A549 (cell line): ENCODE results near the gene NFYC. TPM values are rescaled to one million over a fixed set of nuclear protein-coding genes. Genes with fewer than 3 reads are reported as not detected.

ENCODE experiments used
- ATAC-seq, 2 experiments: fragments of 200-7000 bp in 1 of 2; fragments of >200 bp in 1 of 2; cut with Nextera tagmentation in 1 of 2; cut with Tn5 transposase in 1 of 2; 3 replicates each; pipeline versions ENCODE4 v1.8.0 to v1.9.1; 2018 to 2020; ENCODE audit warnings: mild to moderate bottlenecking in 1 of 2, moderate library complexity in 1 of 2
- CTCF ChIA-PET: fragments of 300-600 bp; sonication (Branson Sonifier 250); formaldehyde crosslinking; extraction: SDS; loops from one replicate; lab custom pipeline; 2021; ENCODE audit warnings: antibody characterized with exemption, inconsistent platforms; lab: Yijun Ruan, JAX
- POLR2A ChIA-PET: fragments of 350-600 bp; formaldehyde crosslinking; extraction: SDS; loops from one replicate; lab custom pipeline; 2021; ENCODE audit warnings: antibody characterized with exemption, inconsistent platforms; lab: Yijun Ruan, JAX
- DNase-seq, 2 experiments: peaks; one replicate each; pipeline versions ENCODE4 v3.0.0 to v3.0.0-alpha.2; 2011 to 2016; ENCODE audit warnings: low read depth in 1 of 2, low spot score in 1 of 2
- FAIRE-seq: peaks from 2 replicates; lab custom pipeline; 2011; peaks lifted over from hg19 to GRCh38; lab: Jason Lieb, UNC
- H3K27ac ChIP-seq, 2 experiments: fragments of >200 bp; sonication (Bioruptor Twin); formaldehyde crosslinking; 3 replicates each; pipeline ENCODE4 v1.5.1; 2016 to 2017
- H3K4me1 ChIP-seq: fragments of >200 bp; sonication (Bioruptor Twin); formaldehyde crosslinking; 3 replicates; pipeline ENCODE4 v1.6.1; 2016
- H3K4me2 ChIP-seq: fragments of >200 bp; sonication (Bioruptor Twin); formaldehyde crosslinking; 3 replicates; pipeline ENCODE4 v1.6.1; 2016
- H3K4me3 ChIP-seq: fragments of >200 bp; sonication (Bioruptor Twin); formaldehyde crosslinking; 3 replicates; pipeline ENCODE4 v1.5.1; 2016
- H3K9me3 ChIP-seq: fragments of >200 bp; sonication (Bioruptor Twin); formaldehyde crosslinking; 3 replicates; pipeline ENCODE4 v1.6.1; 2016
- CBX8 ChIP-seq: fragments of 200-600 bp; sonication (generic); IDR thresholded peaks from 2 replicates; pipeline ENCODE4 v1.6.1; 2016
- CEBPB ChIP-seq, 2 experiments: fragments of >200 bp in 1 of 2; sonication (Bioruptor Twin) in 1 of 2; formaldehyde crosslinking in 1 of 2; IDR thresholded peaks; 2 replicates each; pipeline ENCODE4 v1.6.1; 2012 to 2016
- CHD2 ChIP-seq: fragments of 150-350 bp; IDR thresholded peaks from 2 replicates; pipeline ENCODE4 v1.6.1; 2014; ENCODE audit warnings: low read length; ENCODE audit not compliant: partially characterized antibody
- EHF ChIP-seq: fragments of 250-450 bp; sonication (Bioruptor Pico); IDR thresholded peaks from 2 replicates; pipeline ENCODE4 v1.5.0; 2020; ENCODE audit warnings: mild to moderate bottlenecking
- EHMT2 ChIP-seq: fragments of 200-600 bp; sonication (generic); IDR thresholded peaks from 2 replicates; pipeline ENCODE4 v1.6.1; 2016; ENCODE audit warnings: antibody characterized with exemption, low read depth, mild to moderate bottlenecking, moderate library complexity
- ELK1 ChIP-seq: fragments of 150-350 bp; IDR thresholded peaks from 2 replicates; pipeline ENCODE4 v1.6.1; 2014; ENCODE audit warnings: low read depth, mild to moderate bottlenecking, low read length
- FOSL2 ChIP-seq, 2 experiments: fragments of 450-650 bp in 1 of 2; fragments of >200 bp in 1 of 2; sonication (Bioruptor Twin) in 1 of 2; formaldehyde crosslinking; IDR thresholded peaks; 2 replicates each; pipeline versions ENCODE4 v1.5.0 to v1.6.1; 2016 to 2020; ENCODE audit warnings: mild to moderate bottlenecking in 1 of 2, moderate library complexity in 1 of 2
- GATA3 ChIP-seq: IDR thresholded peaks from 2 replicates; pipeline ENCODE4 v1.6.1; 2012; ENCODE audit warnings: borderline replicate concordance
- HDAC2 ChIP-seq: fragments of 200-600 bp; sonication (generic); IDR thresholded peaks from 2 replicates; pipeline ENCODE4 v1.6.1; 2016
- HEYL ChIP-seq: fragments of 250-450 bp; sonication (Bioruptor Pico); IDR thresholded peaks from 2 replicates; pipeline ENCODE4 v1.8.0; 2021; ENCODE audit warnings: mild to moderate bottlenecking, moderate library complexity
- KDM1A ChIP-seq: fragments of 200-600 bp; sonication (generic); IDR thresholded peaks from 2 replicates; pipeline ENCODE4 v1.6.1; 2016; ENCODE audit warnings: low read depth, mild to moderate bottlenecking
- KDM5A ChIP-seq: fragments of 200-600 bp; sonication (generic); IDR thresholded peaks from 2 replicates; pipeline ENCODE4 v1.6.1; 2016; ENCODE audit warnings: antibody characterized with exemption, mild to moderate bottlenecking
- MAFK ChIP-seq: fragments of 450-650 bp; IDR thresholded peaks from 2 replicates; pipeline ENCODE4 v1.6.1; 2014; ENCODE audit not compliant: partially characterized antibody
- MYC ChIP-seq: IDR thresholded peaks from 2 replicates; pipeline ENCODE4 v1.6.1; 2012; ENCODE audit warnings: mild to moderate bottlenecking, inconsistent platforms, low read length, improper control_type of control experiment, borderline replicate concordance
- PBX3 ChIP-seq: IDR thresholded peaks from 2 replicates; pipeline ENCODE4 v1.6.1; 2012
- SREBF2 ChIP-seq: fragments of 450-650 bp; IDR thresholded peaks from 2 replicates; pipeline ENCODE4 v1.6.1; 2014; ENCODE audit warnings: mild to moderate bottlenecking, moderate library complexity
- TFCP2L1 ChIP-seq: fragments of 250-450 bp; sonication (Bioruptor Pico); IDR thresholded peaks from 2 replicates; pipeline ENCODE4 v1.5.0; 2021; ENCODE audit warnings: mild to moderate bottlenecking
- TP53 ChIP-seq: fragments of 250-450 bp; sonication (Bioruptor Pico); IDR thresholded peaks from 2 replicates; pipeline ENCODE4 v1.5.0; 2021; ENCODE audit warnings: mild to moderate bottlenecking, moderate library complexity
- USF2 ChIP-seq: fragments of 450-650 bp; IDR thresholded peaks from 2 replicates; pipeline ENCODE4 v1.6.1; 2014; ENCODE audit warnings: antibody characterized with exemption
- WGBS: methylation state at CpG from one replicate; pipeline ENCODE4 v1.1.6; 2017; ENCODE audit errors: missing lambda C conversion rate; 5-methylcytosine and 5-hydroxymethylcytosine counted together
- polyA plus RNA-seq, 4 experiments: library from polyadenylated mRNA; depleted of rRNA in 3 of 4; stranded (reverse); fragments of >200 nt; fragmentation: RNase III in 1 of 4; extraction: RNeasy Plus Mini Kit Qiagen cat#74134 plus additional on column Dnase treatment in 1 of 4; gene quantifications; 2 replicates in 3 of 4; 3 replicates in 1 of 4; pipeline ENCODE4 v1.2.3, GENCODE V29; 2011 to 2017
- TF ChIP-seq, protein P1 (sequence below): fragments of 200-600 bp; sonication (generic); IDR thresholded peaks from 2 replicates; pipeline ENCODE4 v1.6.1; 2016; ENCODE audit warnings: antibody characterized with exemption, mild to moderate bottlenecking, moderate library complexity

The NFYC gene
- polyA plus RNA-seq, 2 of the 4 experiments (the other 2 are of a cell fraction), result 35.1 to 43.4 TPM

DNA sequence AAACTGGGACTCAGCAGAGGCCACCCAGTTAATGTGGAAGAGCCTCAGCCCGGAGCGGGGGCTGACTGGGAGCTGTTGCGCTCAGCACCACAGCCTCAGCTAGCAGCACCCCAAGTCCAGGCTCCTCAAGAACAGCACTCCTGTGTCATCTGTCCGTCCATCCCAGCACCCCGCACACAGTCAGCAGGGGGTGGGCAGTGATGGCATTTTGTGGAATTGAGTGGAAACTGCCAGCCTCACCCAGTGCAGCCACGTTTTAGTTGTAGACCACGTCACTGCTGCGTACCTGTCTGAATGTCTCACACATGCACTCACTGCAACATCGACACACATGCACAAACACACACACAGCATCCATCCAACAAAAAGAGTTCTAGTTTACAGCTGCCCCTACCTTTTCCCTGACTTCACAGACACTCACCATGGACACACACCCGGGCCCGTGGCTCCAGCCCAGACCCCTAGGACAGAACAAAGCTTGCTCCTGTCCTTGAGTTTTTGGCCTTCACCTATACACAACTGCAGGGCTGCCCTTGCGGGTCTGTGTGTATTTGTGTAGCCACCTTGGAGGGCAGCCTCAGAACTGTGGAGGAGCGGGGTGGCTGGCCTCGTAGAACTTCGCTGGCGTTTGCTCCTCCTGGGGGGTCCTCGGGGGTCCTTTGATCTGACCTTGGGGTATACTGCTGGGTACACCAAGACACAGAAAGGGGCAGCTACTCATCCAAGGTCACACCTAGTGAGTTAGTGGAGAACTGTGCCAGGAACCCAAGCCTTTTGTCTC, 97.2 kb downstream of the NFYC start:
- Histone ChIP-seq H3K27ac (no peak overlapping the region), H3K4me1 (no peaks in the 10 kb centered on the region), H3K4me2 (no peak overlapping the region), H3K9me3 (no peaks in the 10 kb centered on the region), H3K4me3 (no peak overlapping the region)
- FAIRE-seq (no peak), ATAC-seq (no peak), DNase-seq (no peak)
- POLR2A ChIA-PET, result no interaction called here
- WGBS, result 84% methylated on average over 15 of the region's 17 CpGs
- CTCF ChIA-PET, result interaction anchor here (0.5 kb wide), 1 partner anchor 52 kb away, joined by 4 read pairs; no protein-coding TSS in a partner anchor
- TF ChIP-seq FOSL2 (IDR thresholded peaks at IDR 0.05) (no peak), FOSL2 (CRISPR knock-in tag; IDR thresholded peaks at IDR 0.05) (no peak)

GRCh38 chr1:40789342-40789598, 97.8 kb downstream of the NFYC start:
- no peaks in the 10 kb centered on the region for H3K4me1 ChIP-seq
- CTCF ChIA-PET, result interaction anchor here (0.5 kb wide), 1 partner anchor 52 kb away, joined by 4 read pairs; no protein-coding TSS in a partner anchor
- H3K9me3 ChIP-seq, result no peaks in the 10 kb centered on the region
- no peak overlapping the region for H3K4me3 ChIP-seq
- no peak overlapping the region for H3K27ac ChIP-seq
- POLR2A ChIA-PET, result no interaction called here
- FAIRE-seq, result no peak
- 55% methylated on average over 2 of the region's 2 CpGs for WGBS
- H3K4me2 ChIP-seq, result no peak overlapping the region
- TF ChIP-seq CBX8 (no peak), SREBF2 (no peak), CEBPB (IDR thresholded peaks at IDR 0.05) (no peak), TFCP2L1 (CRISPR knock-in tag) (no peak), ELK1 (no peak), TP53 (CRISPR knock-in tag) (no peak), GATA3 (no peak), HDAC2 (no peak), EHMT2 (no peak), MAFK (no peak), PBX3 (no peak), HEYL (no peak), KDM5A (no peak), EHF (no peak), USF2 (no peak), CHD2 (no peak), KDM1A (no peak), MYC (no peak)
- TF ChIP-seq, protein P1, sequence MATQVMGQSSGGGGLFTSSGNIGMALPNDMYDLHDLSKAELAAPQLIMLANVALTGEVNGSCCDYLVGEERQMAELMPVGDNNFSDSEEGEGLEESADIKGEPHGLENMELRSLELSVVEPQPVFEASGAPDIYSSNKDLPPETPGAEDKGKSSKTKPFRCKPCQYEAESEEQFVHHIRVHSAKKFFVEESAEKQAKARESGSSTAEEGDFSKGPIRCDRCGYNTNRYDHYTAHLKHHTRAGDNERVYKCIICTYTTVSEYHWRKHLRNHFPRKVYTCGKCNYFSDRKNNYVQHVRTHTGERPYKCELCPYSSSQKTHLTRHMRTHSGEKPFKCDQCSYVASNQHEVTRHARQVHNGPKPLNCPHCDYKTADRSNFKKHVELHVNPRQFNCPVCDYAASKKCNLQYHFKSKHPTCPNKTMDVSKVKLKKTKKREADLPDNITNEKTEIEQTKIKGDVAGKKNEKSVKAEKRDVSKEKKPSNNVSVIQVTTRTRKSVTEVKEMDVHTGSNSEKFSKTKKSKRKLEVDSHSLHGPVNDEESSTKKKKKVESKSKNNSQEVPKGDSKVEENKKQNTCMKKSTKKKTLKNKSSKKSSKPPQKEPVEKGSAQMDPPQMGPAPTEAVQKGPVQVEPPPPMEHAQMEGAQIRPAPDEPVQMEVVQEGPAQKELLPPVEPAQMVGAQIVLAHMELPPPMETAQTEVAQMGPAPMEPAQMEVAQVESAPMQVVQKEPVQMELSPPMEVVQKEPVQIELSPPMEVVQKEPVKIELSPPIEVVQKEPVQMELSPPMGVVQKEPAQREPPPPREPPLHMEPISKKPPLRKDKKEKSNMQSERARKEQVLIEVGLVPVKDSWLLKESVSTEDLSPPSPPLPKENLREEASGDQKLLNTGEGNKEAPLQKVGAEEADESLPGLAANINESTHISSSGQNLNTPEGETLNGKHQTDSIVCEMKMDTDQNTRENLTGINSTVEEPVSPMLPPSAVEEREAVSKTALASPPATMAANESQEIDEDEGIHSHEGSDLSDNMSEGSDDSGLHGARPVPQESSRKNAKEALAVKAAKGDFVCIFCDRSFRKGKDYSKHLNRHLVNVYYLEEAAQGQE, result no peak
- ATAC-seq, result no peak
- DNase-seq, result no peak
